Measurements from ENCODE around the gene CDH13.

- TF ChIP-seq, protein P1, sequence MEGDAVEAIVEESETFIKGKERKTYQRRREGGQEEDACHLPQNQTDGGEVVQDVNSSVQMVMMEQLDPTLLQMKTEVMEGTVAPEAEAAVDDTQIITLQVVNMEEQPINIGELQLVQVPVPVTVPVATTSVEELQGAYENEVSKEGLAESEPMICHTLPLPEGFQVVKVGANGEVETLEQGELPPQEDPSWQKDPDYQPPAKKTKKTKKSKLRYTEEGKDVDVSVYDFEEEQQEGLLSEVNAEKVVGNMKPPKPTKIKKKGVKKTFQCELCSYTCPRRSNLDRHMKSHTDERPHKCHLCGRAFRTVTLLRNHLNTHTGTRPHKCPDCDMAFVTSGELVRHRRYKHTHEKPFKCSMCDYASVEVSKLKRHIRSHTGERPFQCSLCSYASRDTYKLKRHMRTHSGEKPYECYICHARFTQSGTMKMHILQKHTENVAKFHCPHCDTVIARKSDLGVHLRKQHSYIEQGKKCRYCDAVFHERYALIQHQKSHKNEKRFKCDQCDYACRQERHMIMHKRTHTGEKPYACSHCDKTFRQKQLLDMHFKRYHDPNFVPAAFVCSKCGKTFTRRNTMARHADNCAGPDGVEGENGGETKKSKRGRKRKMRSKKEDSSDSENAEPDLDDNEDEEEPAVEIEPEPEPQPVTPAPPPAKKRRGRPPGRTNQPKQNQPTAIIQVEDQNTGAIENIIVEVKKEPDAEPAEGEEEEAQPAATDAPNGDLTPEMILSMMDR (IDR thresholded peaks at IDR 0.05): no peak
- no peak for TF ChIP-seq ZFX (IDR thresholded peaks at IDR 0.05; ENCODE audit: borderline replicate concordance)
Measured at GRCh38 chr16:83027973-83028372, 401.2 kb downstream of the CDH13 start.
